ENCODE data around the gene DOCK2. TPM values are rescaled to one million over a fixed set of nuclear protein-coding genes. Genes with fewer than 3 reads are reported as not detected.
A peak's percentile ranks its signal among the peaks of the same experiment; 100 is the strongest.

Gene DOCK2
- total RNA-seq, 1 experiment from 2014 or later: 0.26 TPM

GRCh38 chr5:169944922-169945680, 308.0 kb downstream of the DOCK2 start:
- Histone ChIP-seq H3K9ac (ENCODE audit: low read length) (no peak overlapping the region), H3K27ac (ENCODE audit: low read length) (peak overlapping the region; percentile 61), H3F3A (ENCODE audit: low read length, unreplicated experiment) (no peaks in the 10 kb centered on the region), H3K4me1 (ENCODE audit: insufficient read depth, low read length) (peaks cover 20% of the 10 kb centered on the region), H3K36me3 (ENCODE audit: low read depth, low read length) (no peaks in the 10 kb centered on the region), H3K9me3 (ENCODE audit: low read length) (no peaks in the 10 kb centered on the region), H3K4me2 (ENCODE audit: low read length) (peak overlapping the region; percentile 56; the same call in 1 of the 2 replicates), H3K79me2 (ENCODE audit: low read length) (no peaks in the 10 kb centered on the region), H3K4me3 (ENCODE audit: low read length) (no peak overlapping the region), H3K27me3 (ENCODE audit: low read length) (no peaks in the 10 kb centered on the region), H2AFZ (ENCODE audit: low read length) (peak overlapping the region; percentile 75; the same call in 1 of the 2 replicates), H3K9me2 (replicated peaks; ENCODE audit: low read length) (no peaks in the 10 kb centered on the region), H4K20me1 (ENCODE audit: low read length) (no peaks in the 10 kb centered on the region)
- ChIA-PET POLR2A (ENCODE audit: unreplicated experiment) (interaction anchor here (0.7 kb wide), 1 partner anchor 26 kb away, joined by 5 read pairs; no protein-coding TSS in a partner anchor), CTCF (interaction anchor here (1.0 kb wide), 1 partner anchor 32 kb away, joined by 3 read pairs; no protein-coding TSS in a partner anchor)
- no peak for TF ChIP-seq EZH2 (IDR thresholded peaks at IDR 0.05; ENCODE audit: low read length, unreplicated experiment)
- no peak for TF ChIP-seq EZH2phosphoT487 (IDR thresholded peaks at IDR 0.05; ENCODE audit: borderline replicate concordance, low read length)
- TF ChIP-seq, protein P1, sequence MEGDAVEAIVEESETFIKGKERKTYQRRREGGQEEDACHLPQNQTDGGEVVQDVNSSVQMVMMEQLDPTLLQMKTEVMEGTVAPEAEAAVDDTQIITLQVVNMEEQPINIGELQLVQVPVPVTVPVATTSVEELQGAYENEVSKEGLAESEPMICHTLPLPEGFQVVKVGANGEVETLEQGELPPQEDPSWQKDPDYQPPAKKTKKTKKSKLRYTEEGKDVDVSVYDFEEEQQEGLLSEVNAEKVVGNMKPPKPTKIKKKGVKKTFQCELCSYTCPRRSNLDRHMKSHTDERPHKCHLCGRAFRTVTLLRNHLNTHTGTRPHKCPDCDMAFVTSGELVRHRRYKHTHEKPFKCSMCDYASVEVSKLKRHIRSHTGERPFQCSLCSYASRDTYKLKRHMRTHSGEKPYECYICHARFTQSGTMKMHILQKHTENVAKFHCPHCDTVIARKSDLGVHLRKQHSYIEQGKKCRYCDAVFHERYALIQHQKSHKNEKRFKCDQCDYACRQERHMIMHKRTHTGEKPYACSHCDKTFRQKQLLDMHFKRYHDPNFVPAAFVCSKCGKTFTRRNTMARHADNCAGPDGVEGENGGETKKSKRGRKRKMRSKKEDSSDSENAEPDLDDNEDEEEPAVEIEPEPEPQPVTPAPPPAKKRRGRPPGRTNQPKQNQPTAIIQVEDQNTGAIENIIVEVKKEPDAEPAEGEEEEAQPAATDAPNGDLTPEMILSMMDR (conservative IDR thresholded peaks at IDR 0.05; ENCODE audit: low read depth, low read length): no peak
- ATAC-seq (peak; percentile 21), DNase-seq (no peak)
- intact Hi-C loops (cut with micrococcal nuclease): no loop called here
- BruUV-seq (replicated peaks): no TSS peak

DNA sequence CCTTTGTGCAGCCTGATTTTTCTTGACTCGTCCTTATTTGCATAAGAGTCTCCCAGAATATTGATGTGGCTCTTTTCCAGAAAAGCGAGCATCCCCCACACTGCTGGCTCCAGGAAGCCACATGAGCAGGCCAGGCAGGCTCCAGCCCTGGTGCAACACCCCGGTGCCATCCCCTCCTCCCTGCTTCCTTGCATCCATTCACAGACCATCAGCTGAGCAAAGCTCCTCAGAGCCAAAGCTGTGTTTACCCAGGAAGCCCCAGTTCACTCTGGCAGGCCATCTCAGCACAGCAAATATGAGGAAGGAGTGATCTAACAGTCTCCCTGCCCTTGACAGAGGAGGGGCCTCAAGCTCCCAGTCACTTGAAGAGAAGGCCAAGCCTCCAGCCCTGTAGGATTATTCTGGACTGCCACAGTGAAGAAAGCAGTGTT, 308.8 kb downstream of the DOCK2 start:
- H3F3A ChIP-seq (ENCODE audit: low read length, unreplicated experiment): no peaks in the 10 kb centered on the region
- no peak overlapping the region for H3K4me3 ChIP-seq (ENCODE audit: low read length)
- peaks cover 20% of the 10 kb centered on the region for H3K4me1 ChIP-seq (ENCODE audit: insufficient read depth, low read length)
- ATAC-seq: peak; percentile 97
- no peaks in the 10 kb centered on the region for H3K79me2 ChIP-seq (ENCODE audit: low read length)
- BruUV-seq (replicated peaks): no TSS peak
- no peaks in the 10 kb centered on the region for H3K27me3 ChIP-seq (ENCODE audit: low read length)
- peak overlapping the region; percentile 61 for H3K27ac ChIP-seq (ENCODE audit: low read length)
- no peaks in the 10 kb centered on the region for H3K9me3 ChIP-seq (ENCODE audit: low read length)
- H4K20me1 ChIP-seq (ENCODE audit: low read length): no peaks in the 10 kb centered on the region
- no peaks in the 10 kb centered on the region for H3K9me2 ChIP-seq (replicated peaks; ENCODE audit: low read length)
- peak overlapping the region; percentile 75; the same call in 1 of the 2 replicates for H2AFZ ChIP-seq (ENCODE audit: low read length)
- intact Hi-C loops (cut with micrococcal nuclease): loop anchor here (1.0 to 2.0 kb wide), 2 partner anchors 25 to 32 kb away; no protein-coding TSS in a partner anchor
- H3K36me3 ChIP-seq (ENCODE audit: low read depth, low read length): no peaks in the 10 kb centered on the region
- no peak overlapping the region for H3K9ac ChIP-seq (ENCODE audit: low read length)
- TF ChIP-seq EZH2phosphoT487 (IDR thresholded peaks at IDR 0.05; ENCODE audit: borderline replicate concordance, low read length): no peak
- TF ChIP-seq, protein P1 (conservative IDR thresholded peaks at IDR 0.05; ENCODE audit: low read depth, low read length): no peak
- peak overlapping the region; percentile 56 for H3K4me2 ChIP-seq (ENCODE audit: low read length)
- peak; percentile 72 for DNase-seq
- ChIA-PET POLR2A (ENCODE audit: unreplicated experiment) (interaction anchor here (0.7 kb wide), 1 partner anchor 26 kb away, joined by 5 read pairs; no protein-coding TSS in a partner anchor), CTCF (interaction anchor here (0.5 to 1.0 kb wide), 3 partner anchors 31 to 482 kb away, joined by 3 to 4 read pairs (median 4); partner anchors contain the start of gene INSYN2B)

All from PC-3 (cell line).